ENCODE data around the gene WWP2. TPM values are rescaled to one million over a fixed set of nuclear protein-coding genes. Genes with fewer than 3 reads are reported as not detected.

WWP2 gene
- total RNA-seq, 1 experiment from 2014 or later: 47.5 TPM

DNA sequence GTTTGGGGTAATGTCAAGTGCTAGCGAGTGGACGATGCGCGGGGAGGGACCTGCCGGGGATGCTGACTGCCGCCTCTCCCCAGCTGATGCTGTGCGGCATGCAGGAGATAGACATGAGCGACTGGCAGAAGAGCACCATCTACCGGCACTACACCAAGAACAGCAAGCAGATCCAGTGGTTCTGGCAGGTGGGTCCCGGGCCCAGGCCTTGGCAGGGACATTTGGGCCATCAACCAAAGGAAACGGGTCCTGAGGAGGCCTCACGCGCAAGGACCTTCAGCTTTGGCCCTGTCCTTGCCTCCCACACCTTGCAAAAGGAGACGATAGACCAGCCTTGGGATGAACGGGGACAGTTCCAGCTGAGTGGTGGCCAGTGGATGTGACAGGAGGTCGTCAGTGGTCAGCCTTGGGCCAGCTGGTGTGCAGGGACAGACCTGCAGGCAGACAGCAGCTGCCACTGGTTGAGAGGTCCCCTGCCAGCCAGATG lies 175.4 kb downstream of the WWP2 start:
- no peak overlapping the region for H3K4me3 Mint-ChIP-seq (ENCODE audit: low read depth, unreplicated experiment)
- intact Hi-C loops (cut with micrococcal nuclease; ENCODE audit: unreplicated experiment): no loop called here

DNA sequence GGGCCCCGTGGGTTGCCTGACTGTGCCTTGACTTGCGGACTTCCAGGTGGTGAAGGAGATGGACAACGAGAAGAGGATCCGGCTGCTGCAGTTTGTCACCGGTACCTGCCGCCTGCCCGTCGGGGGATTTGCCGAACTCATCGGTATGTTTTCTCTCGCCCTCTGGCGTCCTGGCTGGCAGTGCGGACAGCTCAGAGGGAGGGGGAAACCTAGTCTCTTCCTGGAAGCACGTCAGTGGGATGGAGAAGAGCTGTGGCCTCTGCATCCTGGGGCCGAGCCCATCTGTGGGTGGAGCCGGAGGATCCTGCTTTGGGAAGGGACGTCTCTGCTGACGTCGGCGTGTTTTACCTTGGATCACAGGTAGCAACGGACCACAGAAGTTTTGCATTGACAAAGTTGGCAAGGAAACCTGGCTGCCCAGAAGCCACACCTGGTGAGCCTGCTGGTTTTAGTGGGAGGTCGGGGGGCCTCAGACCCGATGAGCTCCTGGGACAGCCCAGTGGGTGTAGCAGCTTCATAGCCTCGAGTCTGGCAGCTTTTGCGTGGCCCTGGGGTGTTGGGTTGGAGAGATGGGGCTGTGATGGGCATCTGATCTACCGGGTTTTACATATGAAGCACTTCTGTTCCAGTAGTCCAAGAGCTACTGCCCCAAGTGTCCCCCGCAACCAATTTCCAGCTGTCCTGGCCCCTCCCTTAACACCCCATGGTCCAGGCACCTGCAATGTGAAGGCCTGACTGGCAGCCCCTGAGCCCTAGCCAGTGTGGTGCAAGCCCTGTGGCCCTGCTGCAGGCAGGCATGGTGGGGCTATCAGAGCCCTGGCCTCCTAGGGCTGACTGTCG lies 177.1 kb downstream of the WWP2 start:
- Mint-ChIP-seq H3K27ac (ENCODE audit: unreplicated experiment) (no peak overlapping the region), H3K27me3 (ENCODE audit: unreplicated experiment) (no peaks in the 10 kb centered on the region), H3K4me1 (ENCODE audit: low read depth, unreplicated experiment) (no peaks in the 10 kb centered on the region), H3K36me3 (ENCODE audit: insufficient read depth, unreplicated experiment) (peaks cover 23% of the 10 kb centered on the region), H3K4me3 (ENCODE audit: low read depth, unreplicated experiment) (no peak overlapping the region), H3K9me3 (ENCODE audit: low read depth, unreplicated experiment) (no peaks in the 10 kb centered on the region)
- BruUV-seq (replicated peaks): no TSS peak
- TF ChIP-seq, protein P1, sequence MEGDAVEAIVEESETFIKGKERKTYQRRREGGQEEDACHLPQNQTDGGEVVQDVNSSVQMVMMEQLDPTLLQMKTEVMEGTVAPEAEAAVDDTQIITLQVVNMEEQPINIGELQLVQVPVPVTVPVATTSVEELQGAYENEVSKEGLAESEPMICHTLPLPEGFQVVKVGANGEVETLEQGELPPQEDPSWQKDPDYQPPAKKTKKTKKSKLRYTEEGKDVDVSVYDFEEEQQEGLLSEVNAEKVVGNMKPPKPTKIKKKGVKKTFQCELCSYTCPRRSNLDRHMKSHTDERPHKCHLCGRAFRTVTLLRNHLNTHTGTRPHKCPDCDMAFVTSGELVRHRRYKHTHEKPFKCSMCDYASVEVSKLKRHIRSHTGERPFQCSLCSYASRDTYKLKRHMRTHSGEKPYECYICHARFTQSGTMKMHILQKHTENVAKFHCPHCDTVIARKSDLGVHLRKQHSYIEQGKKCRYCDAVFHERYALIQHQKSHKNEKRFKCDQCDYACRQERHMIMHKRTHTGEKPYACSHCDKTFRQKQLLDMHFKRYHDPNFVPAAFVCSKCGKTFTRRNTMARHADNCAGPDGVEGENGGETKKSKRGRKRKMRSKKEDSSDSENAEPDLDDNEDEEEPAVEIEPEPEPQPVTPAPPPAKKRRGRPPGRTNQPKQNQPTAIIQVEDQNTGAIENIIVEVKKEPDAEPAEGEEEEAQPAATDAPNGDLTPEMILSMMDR (IDR thresholded peaks at IDR 0.05; ENCODE audit: unreplicated experiment): no peak
- no peak for DNase-seq
- intact Hi-C loops (cut with micrococcal nuclease; ENCODE audit: unreplicated experiment): no loop called here
- CTCF ChIA-PET: interaction anchor here (0.6 kb wide), 1 partner anchor 8 kb away, joined by 3 read pairs; no protein-coding TSS in a partner anchor

More for the DNA sequence above, 175.4 kb downstream of the WWP2 start:
- H3K27ac Mint-ChIP-seq (ENCODE audit: unreplicated experiment): no peak overlapping the region
- H3K4me1 Mint-ChIP-seq (ENCODE audit: low read depth, unreplicated experiment): no peaks in the 10 kb centered on the region
- BruUV-seq (replicated peaks): no TSS peak
- H3K36me3 Mint-ChIP-seq (ENCODE audit: insufficient read depth, unreplicated experiment): peaks cover 23% of the 10 kb centered on the region
- no peaks in the 10 kb centered on the region for H3K27me3 Mint-ChIP-seq (ENCODE audit: unreplicated experiment)
- no peaks in the 10 kb centered on the region for H3K9me3 Mint-ChIP-seq (ENCODE audit: low read depth, unreplicated experiment)
- DNase-seq: no peak
- TF ChIP-seq, protein P1 (IDR thresholded peaks at IDR 0.05; ENCODE audit: unreplicated experiment): no peak
- CTCF ChIA-PET: no interaction called here

DNA sequence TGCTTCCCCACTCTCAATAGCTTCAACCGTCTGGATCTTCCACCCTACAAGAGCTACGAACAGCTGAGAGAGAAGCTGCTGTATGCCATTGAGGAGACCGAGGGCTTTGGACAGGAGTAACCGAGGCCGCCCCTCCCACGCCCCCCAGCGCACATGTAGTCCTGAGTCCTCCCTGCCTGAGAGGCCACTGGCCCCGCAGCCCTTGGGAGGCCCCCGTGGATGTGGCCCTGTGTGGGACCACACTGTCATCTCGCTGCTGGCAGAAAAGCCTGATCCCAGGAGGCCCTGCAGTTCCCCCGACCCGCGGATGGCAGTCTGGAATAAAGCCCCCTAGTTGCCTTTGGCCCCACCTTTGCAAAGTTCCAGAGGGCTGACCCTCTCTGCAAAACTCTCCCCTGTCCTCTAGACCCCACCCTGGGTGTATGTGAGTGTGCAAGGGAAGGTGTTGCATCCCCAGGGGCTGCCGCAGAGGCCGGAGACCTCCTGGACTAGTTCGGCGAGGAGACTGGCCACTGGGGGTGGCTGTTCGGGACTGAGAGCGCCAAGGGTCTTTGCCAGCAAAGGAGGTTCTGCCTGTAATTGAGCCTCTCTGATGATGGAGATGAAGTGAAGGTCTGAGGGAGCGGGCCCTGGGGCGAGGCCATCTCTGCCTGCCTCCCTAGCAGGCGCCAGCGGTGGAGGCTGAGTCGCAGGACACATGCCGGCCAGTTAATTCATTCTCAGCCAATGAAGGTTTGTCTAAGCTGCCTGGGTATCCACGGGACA lies 177.9 kb downstream of the WWP2 start:
- TF ChIP-seq, protein P1 (IDR thresholded peaks at IDR 0.05; ENCODE audit: unreplicated experiment): no peak
- Mint-ChIP-seq H3K9me3 (ENCODE audit: low read depth, unreplicated experiment) (no peaks in the 10 kb centered on the region), H3K36me3 (ENCODE audit: insufficient read depth, unreplicated experiment) (peaks cover 23% of the 10 kb centered on the region), H3K27ac (ENCODE audit: unreplicated experiment) (no peak overlapping the region), H3K4me1 (ENCODE audit: low read depth, unreplicated experiment) (no peaks in the 10 kb centered on the region), H3K27me3 (ENCODE audit: unreplicated experiment) (no peaks in the 10 kb centered on the region), H3K4me3 (ENCODE audit: low read depth, unreplicated experiment) (no peak overlapping the region)
- intact Hi-C loops (cut with micrococcal nuclease; ENCODE audit: unreplicated experiment): no loop called here
- CTCF ChIA-PET: interaction anchor here (0.6 to 1.2 kb wide), 3 partner anchors 9 to 648 kb away, joined by 3 read pairs; no protein-coding TSS in a partner anchor
- no TSS peak for BruUV-seq (replicated peaks)
- DNase-seq: no peak

DNA sequence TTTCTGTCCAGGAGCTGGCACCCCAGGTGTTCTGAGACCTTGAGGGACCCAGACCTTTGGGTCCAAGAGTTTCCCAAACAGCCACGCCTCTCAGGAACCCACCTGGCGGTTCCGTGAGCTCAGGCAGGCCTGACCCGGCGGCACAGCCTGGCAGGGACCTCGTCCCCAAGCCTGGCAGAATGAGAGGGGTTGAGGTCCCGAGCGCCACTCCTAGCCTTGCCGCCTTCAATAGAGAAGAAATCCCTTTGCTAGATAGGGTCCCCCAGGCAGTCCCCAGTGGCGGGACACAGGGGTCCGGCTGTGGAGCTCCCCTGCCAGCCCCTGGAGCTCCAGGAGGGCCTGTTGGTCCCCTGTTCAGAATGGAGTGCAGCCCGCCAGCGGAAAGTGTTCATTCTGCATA lies 178.5 kb downstream of the WWP2 start:
- Mint-ChIP-seq H3K27ac (ENCODE audit: unreplicated experiment) (no peak overlapping the region), H3K36me3 (ENCODE audit: insufficient read depth, unreplicated experiment) (peaks cover 23% of the 10 kb centered on the region), H3K4me3 (ENCODE audit: low read depth, unreplicated experiment) (no peak overlapping the region), H3K9me3 (ENCODE audit: low read depth, unreplicated experiment) (no peaks in the 10 kb centered on the region), H3K27me3 (ENCODE audit: unreplicated experiment) (no peaks in the 10 kb centered on the region), H3K4me1 (ENCODE audit: low read depth, unreplicated experiment) (no peaks in the 10 kb centered on the region)
- TF ChIP-seq, protein P1 (IDR thresholded peaks at IDR 0.05; ENCODE audit: unreplicated experiment): no peak
- intact Hi-C loops (cut with micrococcal nuclease; ENCODE audit: unreplicated experiment): no loop called here
- CTCF ChIA-PET: interaction anchor here (0.6 to 1.2 kb wide), 2 partner anchors 10 to 648 kb away, joined by 3 read pairs; no protein-coding TSS in a partner anchor
- BruUV-seq (replicated peaks): no TSS peak
- no peak for DNase-seq

Data from Calu3 (cell line).